Stimulated activated CD8-positive, alpha-beta memory T cell treated with anti-CD3 and anti-CD28 coated beads, Interleukin-2, amount 100 ng/mL, for 48 hours (primary cell): ENCODE results near the gene TREML1.
"Not testable (repeated sequence)": the region's sequence is repeated elsewhere in the genome, so short reads cannot be mapped to it uniquely, and the experiment has no call there.

ENCODE experiments used
- DNase-seq, 2 donors: peaks; one replicate each; pipeline ENCODE4 v3.0.0-alpha.2; 2020; ENCODE audit warnings: low read depth in 2 of 2

The TREML1 gene

GRCh38 chr6:41150671-41151070 lies 3.5 kb downstream of the TREML1 start:
- DNase-seq, result no peak

- no peak for DNase-seq
Observed at GRCh38 chr6:41147917-41148316, 6.2 kb downstream of the TREML1 start.

- no peak for DNase-seq
Observed at GRCh38 chr6:41136911-41137310, 17.2 kb downstream of the TREML1 start.

GRCh38 chr6:41135062-41135832 lies 18.9 kb downstream of the TREML1 start:
- no peak for DNase-seq

- DNase-seq, result no peak
Observed at GRCh38 chr6:41132254-41132653, 21.9 kb downstream of the TREML1 start.

- no peak for DNase-seq
Observed at GRCh38 chr6:41125282-41125681, 28.9 kb downstream of the TREML1 start.

- DNase-seq, result no peak
Observed at GRCh38 chr6:41122918-41123317, 31.2 kb downstream of the TREML1 start.

- no peak for DNase-seq
Observed at GRCh38 chr6:41122373-41122772, 31.8 kb downstream of the TREML1 start.

- DNase-seq, result no peak
Observed at GRCh38 chr6:41120058-41120457, 34.1 kb downstream of the TREML1 start.

GRCh38 chr6:41119508-41119907 lies 34.6 kb downstream of the TREML1 start:
- DNase-seq, result no peak

GRCh38 chr6:41115027-41115426 lies 39.1 kb downstream of the TREML1 start:
- DNase-seq, result not testable (repeated sequence)

- no peak for DNase-seq
Observed at GRCh38 chr6:41111017-41111416, 43.1 kb downstream of the TREML1 start.

GRCh38 chr6:41103847-41104246 lies 50.3 kb downstream of the TREML1 start:
- DNase-seq, result no peak

GRCh38 chr6:41100871-41101287 lies 53.3 kb downstream of the TREML1 start:
- DNase-seq, result no peak
